ENCODE data around the gene MBLAC1. TPM values are rescaled to one million over a fixed set of nuclear protein-coding genes. Genes with fewer than 3 reads are reported as not detected.

Gene MBLAC1
- total and polyA plus RNA-seq, 9 of the 15 experiments (the other 6 are each of a cell fraction or from before 2014, with no cell fraction given): 0.03 to 3.1 (median 0.52) TPM

DNA sequence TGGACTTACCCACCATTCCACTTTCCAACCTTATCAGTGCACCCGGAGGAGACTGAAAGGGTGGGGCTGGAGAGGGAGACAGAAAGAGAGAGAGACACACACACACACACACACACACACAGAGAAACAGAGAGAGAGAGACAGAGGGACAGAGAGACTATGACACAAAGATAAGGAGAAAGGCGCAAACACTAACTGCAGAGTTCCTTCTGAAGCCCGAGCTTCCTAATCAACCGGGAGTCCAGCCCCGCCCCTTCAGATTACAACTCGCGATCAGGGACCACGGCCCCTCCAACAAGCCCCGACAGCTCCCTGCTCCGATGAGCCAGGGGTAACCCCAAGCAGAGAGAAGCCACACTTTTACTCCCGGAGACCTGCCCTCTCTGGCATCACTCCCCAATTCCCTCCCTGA lies 41.2 kb downstream of the MBLAC1 start (continued):
- TF ChIP-seq, protein P1, sequence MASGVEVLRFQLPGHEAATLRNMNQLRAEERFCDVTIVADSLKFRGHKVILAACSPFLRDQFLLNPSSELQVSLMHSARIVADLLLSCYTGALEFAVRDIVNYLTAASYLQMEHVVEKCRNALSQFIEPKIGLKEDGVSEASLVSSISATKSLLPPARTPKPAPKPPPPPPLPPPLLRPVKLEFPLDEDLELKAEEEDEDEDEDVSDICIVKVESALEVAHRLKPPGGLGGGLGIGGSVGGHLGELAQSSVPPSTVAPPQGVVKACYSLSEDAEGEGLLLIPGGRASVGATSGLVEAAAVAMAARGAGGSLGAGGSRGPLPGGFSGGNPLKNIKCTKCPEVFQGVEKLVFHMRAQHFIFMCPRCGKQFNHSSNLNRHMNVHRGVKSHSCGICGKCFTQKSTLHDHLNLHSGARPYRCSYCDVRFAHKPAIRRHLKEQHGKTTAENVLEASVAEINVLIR (CRISPR knock-in tag; IDR thresholded peaks at IDR 0.05): no peak
- TF ChIP-seq ZNF76 (CRISPR knock-in tag; IDR thresholded peaks at IDR 0.05; ENCODE audit: borderline replicate concordance): no peak
- no peak for TF ChIP-seq ZNF282 (CRISPR knock-in tag; IDR thresholded peaks at IDR 0.05)
- no peak for TF ChIP-seq DLX4 (CRISPR knock-in tag; IDR thresholded peaks at IDR 0.05)
- TF ChIP-seq CBFA2T3 (IDR thresholded peaks at IDR 0.05): peak; percentile 75
- no peak for TF ChIP-seq ZNF778 (CRISPR knock-in tag; IDR thresholded peaks at IDR 0.05)
- TF ChIP-seq ESRRA (IDR thresholded peaks at IDR 0.05; ENCODE audit: borderline replicate concordance, low read depth): peak; percentile 56; the same call in 1 of the 2 replicates
- TF ChIP-seq HCFC1 (IDR thresholded peaks at IDR 0.05; ENCODE audit: low read depth, low read length): no peak
- TF ChIP-seq ZNF24 (IDR thresholded peaks at IDR 0.05): no peak
- peak; percentile 96 for TF ChIP-seq OTX1 (CRISPR knock-in tag; IDR thresholded peaks at IDR 0.05)
- TF ChIP-seq ZFX (CRISPR knock-in tag; IDR thresholded peaks at IDR 0.05): no peak
- peak; percentile 86 for TF ChIP-seq CHD4 (IDR thresholded peaks at IDR 0.05; ENCODE audit: insufficient read depth, insufficient replicate concordance, low read depth, low read length, poor library complexity, severe bottlenecking)
- TF ChIP-seq, protein P2, sequence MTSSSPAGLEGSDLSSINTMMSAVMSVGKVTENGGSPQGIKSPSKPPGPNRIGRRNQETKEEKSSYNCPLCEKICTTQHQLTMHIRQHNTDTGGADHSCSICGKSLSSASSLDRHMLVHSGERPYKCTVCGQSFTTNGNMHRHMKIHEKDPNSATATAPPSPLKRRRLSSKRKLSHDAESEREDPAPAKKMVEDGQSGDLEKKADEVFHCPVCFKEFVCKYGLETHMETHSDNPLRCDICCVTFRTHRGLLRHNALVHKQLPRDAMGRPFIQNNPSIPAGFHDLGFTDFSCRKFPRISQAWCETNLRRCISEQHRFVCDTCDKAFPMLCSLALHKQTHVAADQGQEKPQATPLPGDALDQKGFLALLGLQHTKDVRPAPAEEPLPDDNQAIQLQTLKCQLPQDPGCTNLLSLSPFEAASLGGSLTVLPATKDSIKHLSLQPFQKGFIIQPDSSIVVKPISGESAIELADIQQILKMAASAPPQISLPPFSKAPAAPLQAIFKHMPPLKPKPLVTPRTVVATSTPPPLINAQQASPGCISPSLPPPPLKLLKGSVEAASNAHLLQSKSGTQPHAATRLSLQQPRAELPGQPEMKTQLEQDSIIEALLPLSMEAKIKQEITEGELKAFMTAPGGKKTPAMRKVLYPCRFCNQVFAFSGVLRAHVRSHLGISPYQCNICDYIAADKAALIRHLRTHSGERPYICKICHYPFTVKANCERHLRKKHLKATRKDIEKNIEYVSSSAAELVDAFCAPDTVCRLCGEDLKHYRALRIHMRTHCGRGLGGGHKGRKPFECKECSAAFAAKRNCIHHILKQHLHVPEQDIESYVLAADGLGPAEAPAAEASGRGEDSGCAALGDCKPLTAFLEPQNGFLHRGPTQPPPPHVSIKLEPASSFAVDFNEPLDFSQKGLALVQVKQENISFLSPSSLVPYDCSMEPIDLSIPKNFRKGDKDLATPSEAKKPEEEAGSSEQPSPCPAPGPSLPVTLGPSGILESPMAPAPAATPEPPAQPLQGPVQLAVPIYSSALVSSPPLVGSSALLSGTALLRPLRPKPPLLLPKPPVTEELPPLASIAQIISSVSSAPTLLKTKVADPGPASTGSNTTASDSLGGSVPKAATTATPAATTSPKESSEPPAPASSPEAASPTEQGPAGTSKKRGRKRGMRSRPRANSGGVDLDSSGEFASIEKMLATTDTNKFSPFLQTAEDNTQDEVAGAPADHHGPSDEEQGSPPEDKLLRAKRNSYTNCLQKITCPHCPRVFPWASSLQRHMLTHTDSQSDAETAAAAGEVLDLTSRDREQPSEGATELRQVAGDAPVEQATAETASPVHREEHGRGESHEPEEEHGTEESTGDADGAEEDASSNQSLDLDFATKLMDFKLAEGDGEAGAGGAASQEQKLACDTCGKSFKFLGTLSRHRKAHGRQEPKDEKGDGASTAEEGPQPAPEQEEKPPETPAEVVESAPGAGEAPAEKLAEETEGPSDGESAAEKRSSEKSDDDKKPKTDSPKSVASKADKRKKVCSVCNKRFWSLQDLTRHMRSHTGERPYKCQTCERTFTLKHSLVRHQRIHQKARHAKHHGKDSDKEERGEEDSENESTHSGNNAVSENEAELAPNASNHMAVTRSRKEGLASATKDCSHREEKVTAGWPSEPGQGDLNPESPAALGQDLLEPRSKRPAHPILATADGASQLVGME (CRISPR knock-in tag; IDR thresholded peaks at IDR 0.05): no peak
- peak; percentile 47 for TF ChIP-seq BHLHE40 (IDR thresholded peaks at IDR 0.05; ENCODE audit: low read length)
- no peak for TF ChIP-seq RFX1 (IDR thresholded peaks at IDR 0.05)
- peak; percentile 69; the same call in 1 of the 2 replicates for TF ChIP-seq MEF2D (tag; conservative IDR thresholded peaks at IDR 0.05; ENCODE audit: low read depth)
- TF ChIP-seq RFX5 (IDR thresholded peaks at IDR 0.05; ENCODE audit: low read depth, low read length): no peak
- TF ChIP-seq FOXP1 (CRISPR knock-in tag; IDR thresholded peaks at IDR 0.05): peak; percentile 83
- TF ChIP-seq PHF20 (IDR thresholded peaks at IDR 0.05; ENCODE audit: partially characterized antibody): peak; percentile 41
- peak; percentile 42 for TF ChIP-seq ARHGAP35 (IDR thresholded peaks at IDR 0.05; ENCODE audit: partially characterized antibody)
- no peak for TF ChIP-seq ZNF696 (CRISPR knock-in tag; conservative IDR thresholded peaks at IDR 0.05)
- TF ChIP-seq ZNF121 (CRISPR knock-in tag; conservative IDR thresholded peaks at IDR 0.05): no peak
- TF ChIP-seq, protein P3, sequence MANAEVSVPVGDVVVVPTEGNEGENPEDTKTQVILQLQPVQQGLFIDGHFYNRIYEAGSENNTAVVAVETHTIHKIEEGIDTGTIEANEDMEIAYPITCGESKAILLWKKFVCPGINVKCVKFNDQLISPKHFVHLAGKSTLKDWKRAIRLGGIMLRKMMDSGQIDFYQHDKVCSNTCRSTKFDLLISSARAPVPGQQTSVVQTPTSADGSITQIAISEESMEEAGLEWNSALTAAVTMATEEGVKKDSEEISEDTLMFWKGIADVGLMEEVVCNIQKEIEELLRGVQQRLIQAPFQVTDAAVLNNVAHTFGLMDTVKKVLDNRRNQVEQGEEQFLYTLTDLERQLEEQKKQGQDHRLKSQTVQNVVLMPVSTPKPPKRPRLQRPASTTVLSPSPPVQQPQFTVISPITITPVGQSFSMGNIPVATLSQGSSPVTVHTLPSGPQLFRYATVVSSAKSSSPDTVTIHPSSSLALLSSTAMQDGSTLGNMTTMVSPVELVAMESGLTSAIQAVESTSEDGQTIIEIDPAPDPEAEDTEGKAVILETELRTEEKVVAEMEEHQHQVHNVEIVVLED (CRISPR knock-in tag; IDR thresholded peaks at IDR 0.05): no peak
